IPS-18a (cell line): ENCODE data around the gene KCNH1.
"Not testable (repeated sequence)": the region's sequence is repeated elsewhere in the genome, so short reads cannot be mapped to it uniquely, and the experiment has no call there.

ENCODE experiments used
- H3K27ac ChIP-seq: one replicate; pipeline ENCODE4 v1.5.1; 2013; ENCODE audit warnings: low read length
- H3K27me3 ChIP-seq: one replicate; pipeline ENCODE4 v1.6.1; 2013; ENCODE audit warnings: mild to moderate bottlenecking, low read length; ENCODE audit not compliant: control insufficient read depth, insufficient read depth
- H3K36me3 ChIP-seq: one replicate; pipeline ENCODE4 v1.6.1; 2013; ENCODE audit warnings: low read depth, low read length; ENCODE audit not compliant: control insufficient read depth
- H3K4me1 ChIP-seq: one replicate; pipeline ENCODE4 v1.6.1; 2013; ENCODE audit warnings: low read depth, low read length; ENCODE audit not compliant: control insufficient read depth
- H3K4me3 ChIP-seq: one replicate; pipeline ENCODE4 v1.5.1; 2013; ENCODE audit warnings: low read length
- H3K9ac ChIP-seq: one replicate; pipeline ENCODE4 v1.6.1; 2013; ENCODE audit warnings: mild to moderate bottlenecking, low read length, moderate library complexity
- H3K9me3 ChIP-seq: one replicate; pipeline ENCODE4 v1.6.1; 2013; ENCODE audit warnings: low read depth, low read length; ENCODE audit not compliant: control insufficient read depth

Gene KCNH1

DNA sequence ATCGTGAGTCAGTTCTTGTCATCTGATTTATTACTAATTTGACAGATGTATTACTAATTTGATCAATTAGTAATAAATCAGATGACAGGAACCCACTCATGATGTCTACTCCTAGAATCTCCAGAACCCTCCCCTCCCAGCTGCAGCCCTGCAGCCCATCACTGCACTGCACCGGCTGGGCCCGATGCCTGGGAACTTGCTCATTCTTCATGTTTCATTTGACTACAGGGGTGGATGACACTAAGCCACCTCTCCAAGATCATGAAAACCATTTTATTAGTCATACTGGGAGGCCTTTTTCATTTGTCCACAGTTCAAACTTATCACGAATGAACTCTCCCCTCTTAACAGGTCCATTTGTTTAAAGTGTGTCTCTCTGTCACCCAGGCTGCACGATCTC lies 41.0 kb downstream of the KCNH1 start:
- no peaks in the 10 kb centered on the region for H3K27me3 ChIP-seq
- H3K36me3 ChIP-seq, result no peaks in the 10 kb centered on the region
- no peak overlapping the region for H3K4me3 ChIP-seq
- H3K9me3 ChIP-seq, result no peaks in the 10 kb centered on the region
- H3K9ac ChIP-seq, result no peak overlapping the region
- no peaks in the 10 kb centered on the region for H3K4me1 ChIP-seq
- H3K27ac ChIP-seq, result no peak overlapping the region

DNA sequence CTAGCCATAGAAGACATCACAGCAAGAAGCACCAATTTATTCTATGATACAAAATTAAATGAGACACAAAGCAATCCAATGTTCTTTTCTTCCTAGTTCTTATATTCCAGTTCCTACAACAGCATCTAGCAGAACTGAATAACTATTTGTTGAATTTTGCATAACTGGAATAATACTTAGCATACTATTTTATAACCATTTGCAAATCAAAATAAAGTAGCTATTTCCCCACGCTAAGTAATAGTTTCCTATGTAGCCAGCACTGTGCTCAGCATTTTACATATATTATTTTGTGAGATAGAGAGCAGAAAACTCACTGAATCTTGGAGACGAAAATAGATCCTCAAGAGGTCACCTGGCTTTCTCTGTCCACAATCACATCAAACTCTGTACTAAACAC lies 42.1 kb downstream of the KCNH1 start:
- Histone ChIP-seq H3K9me3 (no peaks in the 10 kb centered on the region), H3K27me3 (no peaks in the 10 kb centered on the region), H3K9ac (no peak overlapping the region), H3K4me3 (no peak overlapping the region), H3K27ac (no peak overlapping the region), H3K36me3 (no peaks in the 10 kb centered on the region), H3K4me1 (no peaks in the 10 kb centered on the region)

DNA sequence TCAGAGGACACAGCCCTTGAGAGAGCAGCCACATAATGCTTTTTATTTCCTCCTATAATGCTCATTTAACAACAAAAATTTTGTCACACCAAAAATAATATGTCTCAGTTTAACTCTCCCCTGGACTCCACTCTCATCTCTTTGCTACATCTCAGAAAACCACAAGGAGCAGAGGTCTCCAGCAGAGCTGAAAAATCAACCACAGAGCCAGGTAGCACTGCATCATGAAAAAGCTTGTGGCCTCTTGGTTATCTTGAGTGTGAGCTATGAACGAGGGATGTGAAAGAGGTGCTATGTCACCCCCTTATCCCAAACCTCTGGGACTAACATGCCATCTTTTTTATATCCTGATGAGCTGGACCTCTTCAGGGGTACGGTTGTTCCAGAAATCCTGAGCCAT lies 44.4 kb downstream of the KCNH1 start:
- Histone ChIP-seq H3K9ac (no peak overlapping the region), H3K4me3 (no peak overlapping the region), H3K27me3 (no peaks in the 10 kb centered on the region), H3K27ac (no peak overlapping the region), H3K4me1 (no peaks in the 10 kb centered on the region), H3K36me3 (no peaks in the 10 kb centered on the region), H3K9me3 (no peaks in the 10 kb centered on the region)

DNA sequence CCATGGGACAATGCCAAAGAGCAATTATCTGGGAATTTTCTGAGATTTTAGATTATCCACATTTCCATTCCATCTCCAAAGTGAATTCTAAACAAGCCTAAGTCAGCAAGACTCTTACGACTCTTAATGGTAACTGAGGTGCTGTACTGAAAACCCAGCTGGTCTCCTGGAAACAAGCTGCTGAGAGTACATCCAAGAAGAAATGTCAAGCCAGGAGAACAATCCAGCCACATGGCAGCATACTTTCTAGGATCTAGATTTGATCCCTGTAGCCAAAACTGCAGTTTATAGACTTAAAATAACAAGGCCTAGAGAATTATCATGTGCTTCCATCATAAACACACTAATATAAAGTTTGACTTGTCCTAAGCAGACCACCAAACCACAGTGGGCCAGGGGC lies 45.8 kb downstream of the KCNH1 start:
- H3K27ac ChIP-seq, result no peak overlapping the region

DNA sequence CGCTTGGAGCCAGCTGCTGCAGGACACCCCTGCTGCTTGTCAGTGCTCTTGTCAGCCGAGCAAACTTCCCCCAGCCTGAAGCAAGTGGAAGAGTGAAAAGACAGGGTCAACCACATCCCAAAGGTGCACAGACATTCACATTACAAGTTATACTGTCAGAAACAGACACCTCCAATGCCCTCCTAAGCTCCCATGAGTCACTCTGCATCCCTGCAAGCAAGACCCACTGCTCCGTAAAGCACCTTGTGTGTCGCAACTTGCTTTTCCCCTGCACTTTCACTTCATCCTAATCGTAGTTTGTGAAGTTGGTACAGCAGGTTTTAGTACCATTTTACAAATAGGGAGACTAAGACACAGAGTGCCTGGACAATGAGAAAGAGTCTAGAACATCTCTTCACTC lies 51.1 kb downstream of the KCNH1 start:
- Histone ChIP-seq H3K9me3 (no peaks in the 10 kb centered on the region), H3K27me3 (no peaks in the 10 kb centered on the region), H3K4me3 (no peak overlapping the region), H3K9ac (no peak overlapping the region), H3K27ac (no peak overlapping the region), H3K4me1 (no peaks in the 10 kb centered on the region), H3K36me3 (no peaks in the 10 kb centered on the region)

More for the DNA sequence above, 45.8 kb downstream of the KCNH1 start:
- Histone ChIP-seq H3K27me3 (no peaks in the 10 kb centered on the region), H3K36me3 (no peaks in the 10 kb centered on the region), H3K4me1 (no peaks in the 10 kb centered on the region), H3K4me3 (no peak overlapping the region), H3K9ac (no peak overlapping the region), H3K9me3 (no peaks in the 10 kb centered on the region)

DNA sequence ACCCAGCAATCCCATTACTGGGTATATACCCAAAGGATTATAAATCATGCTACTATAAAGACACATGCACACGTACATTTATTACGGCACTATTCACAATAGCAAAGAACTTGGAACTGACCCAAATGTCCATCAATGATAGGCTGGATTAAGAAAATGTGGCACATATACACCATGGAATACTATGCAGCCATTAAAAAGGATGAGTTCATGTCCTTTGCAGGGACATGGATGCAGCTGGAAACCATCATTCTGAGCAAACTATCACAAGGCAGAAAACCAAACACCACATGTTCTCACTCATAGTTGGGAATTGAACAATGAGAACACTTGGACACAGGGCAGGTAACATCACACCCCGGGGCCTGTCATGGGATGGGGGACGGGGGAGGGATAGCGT lies 52.5 kb downstream of the KCNH1 start:
- H3K27me3 ChIP-seq, H3K4me1 ChIP-seq, H3K9ac ChIP-seq, H3K4me3 ChIP-seq, H3K27ac ChIP-seq, H3K9me3 ChIP-seq, H3K36me3 ChIP-seq: not testable (repeated sequence)

DNA sequence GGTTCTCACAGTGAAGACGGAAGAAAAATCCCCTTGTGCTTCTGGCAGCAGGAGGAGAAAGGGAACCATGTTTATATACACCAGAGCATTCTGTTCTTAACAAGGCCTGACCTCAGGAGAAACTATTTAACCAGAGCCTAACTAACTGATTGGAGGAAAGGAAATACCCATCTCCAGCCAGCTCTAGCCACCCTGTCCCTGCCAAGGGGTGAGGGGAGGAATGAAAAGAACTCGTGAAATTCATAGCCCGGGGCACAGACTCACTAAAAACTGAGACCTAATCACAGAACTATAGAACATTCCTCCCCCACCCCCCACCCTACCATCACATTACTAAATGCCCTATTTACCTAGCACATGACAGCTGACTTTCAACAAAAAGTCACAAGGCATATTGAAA lies 65.0 kb downstream of the KCNH1 start:
- no peak overlapping the region for H3K4me3 ChIP-seq

DNA sequence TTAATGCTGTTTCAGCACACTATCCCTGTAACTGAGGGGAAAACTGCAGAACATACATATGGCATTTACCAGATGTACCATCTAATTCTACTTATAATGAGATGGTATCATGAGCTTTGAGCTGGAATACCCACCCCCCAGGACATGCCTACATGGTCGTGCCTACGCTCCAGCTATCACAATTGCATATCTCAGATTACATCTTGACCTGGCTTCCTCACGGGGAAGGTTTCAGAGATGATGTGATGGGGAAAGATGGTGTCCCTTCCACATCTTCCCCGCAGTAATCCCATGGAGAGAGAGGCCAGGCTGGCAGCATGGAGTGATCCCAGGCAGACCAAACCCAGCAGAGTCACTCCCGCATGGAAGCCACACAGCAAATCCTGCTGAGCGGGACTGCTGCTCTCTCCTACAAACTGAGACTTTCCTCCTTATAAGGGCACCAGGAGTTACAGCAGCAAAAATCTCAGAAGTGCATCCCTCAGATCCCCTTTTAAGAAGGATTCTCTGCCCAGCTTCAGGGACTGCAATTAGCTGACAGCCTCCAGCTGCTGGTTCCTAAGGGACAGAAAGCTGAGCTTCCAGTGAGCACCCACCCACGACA lies 67.1 kb downstream of the KCNH1 start:
- no peaks in the 10 kb centered on the region for H3K27me3 ChIP-seq
- no peak overlapping the region for H3K27ac ChIP-seq
- no peak overlapping the region for H3K4me3 ChIP-seq
- H3K36me3 ChIP-seq, result no peaks in the 10 kb centered on the region
- no peaks in the 10 kb centered on the region for H3K4me1 ChIP-seq
- H3K9ac ChIP-seq, result no peak overlapping the region
- H3K9me3 ChIP-seq, result no peaks in the 10 kb centered on the region

More for the DNA sequence above, 65.0 kb downstream of the KCNH1 start:
- H3K9me3 ChIP-seq, result no peaks in the 10 kb centered on the region
- H3K36me3 ChIP-seq, result no peaks in the 10 kb centered on the region
- H3K27me3 ChIP-seq, result no peaks in the 10 kb centered on the region
- H3K9ac ChIP-seq, result no peak overlapping the region
- no peak overlapping the region for H3K27ac ChIP-seq
- H3K4me1 ChIP-seq, result no peaks in the 10 kb centered on the region

DNA sequence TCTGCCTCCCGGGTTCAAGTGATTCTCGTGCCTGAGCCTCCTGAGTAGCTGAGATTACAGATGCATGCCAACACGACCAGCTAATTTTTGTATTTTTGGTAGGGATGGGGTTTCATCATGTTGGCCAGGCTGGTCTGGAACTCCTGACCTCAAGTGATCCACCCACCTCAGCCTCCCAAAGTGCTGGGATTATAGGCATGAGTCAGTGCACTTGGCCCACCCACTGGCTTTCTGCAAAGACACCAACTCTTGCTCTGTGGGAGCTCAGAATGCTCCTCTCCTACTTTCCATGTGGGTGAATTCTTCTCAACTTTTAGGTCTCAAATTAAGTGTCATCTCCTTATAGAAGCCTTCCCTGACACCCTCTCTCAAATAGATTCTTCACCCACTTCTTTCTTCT lies 92.1 kb downstream of the KCNH1 start:
- H3K4me3 ChIP-seq, H3K27me3 ChIP-seq, H3K36me3 ChIP-seq, H3K4me1 ChIP-seq, H3K9ac ChIP-seq, H3K9me3 ChIP-seq, H3K27ac ChIP-seq: not testable (repeated sequence)

DNA sequence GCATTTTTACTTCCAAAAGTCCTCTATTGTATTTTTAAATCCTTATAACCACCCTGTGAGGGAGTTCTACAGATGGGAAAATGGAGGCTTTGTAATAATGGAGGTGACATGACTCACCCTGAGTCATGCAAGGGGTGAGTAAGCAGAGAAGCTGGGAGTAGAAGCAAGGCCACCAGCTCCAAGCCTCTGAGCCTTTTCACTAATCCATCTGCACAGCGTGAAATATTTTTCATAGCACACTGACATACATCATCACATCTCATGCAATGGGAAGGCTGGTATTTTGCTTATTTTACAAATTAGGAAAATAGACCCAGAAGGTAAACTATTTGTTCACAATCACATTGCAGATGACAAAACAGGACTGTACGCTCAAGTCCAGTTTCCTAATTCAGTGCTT lies 96.9 kb downstream of the KCNH1 start:
- H3K27me3 ChIP-seq, result no peaks in the 10 kb centered on the region
- H3K4me1 ChIP-seq, result no peaks in the 10 kb centered on the region
- H3K36me3 ChIP-seq, result no peaks in the 10 kb centered on the region
- no peak overlapping the region for H3K27ac ChIP-seq
- H3K9me3 ChIP-seq, result no peaks in the 10 kb centered on the region
- H3K4me3 ChIP-seq, result no peak overlapping the region
- H3K9ac ChIP-seq, result no peak overlapping the region

DNA sequence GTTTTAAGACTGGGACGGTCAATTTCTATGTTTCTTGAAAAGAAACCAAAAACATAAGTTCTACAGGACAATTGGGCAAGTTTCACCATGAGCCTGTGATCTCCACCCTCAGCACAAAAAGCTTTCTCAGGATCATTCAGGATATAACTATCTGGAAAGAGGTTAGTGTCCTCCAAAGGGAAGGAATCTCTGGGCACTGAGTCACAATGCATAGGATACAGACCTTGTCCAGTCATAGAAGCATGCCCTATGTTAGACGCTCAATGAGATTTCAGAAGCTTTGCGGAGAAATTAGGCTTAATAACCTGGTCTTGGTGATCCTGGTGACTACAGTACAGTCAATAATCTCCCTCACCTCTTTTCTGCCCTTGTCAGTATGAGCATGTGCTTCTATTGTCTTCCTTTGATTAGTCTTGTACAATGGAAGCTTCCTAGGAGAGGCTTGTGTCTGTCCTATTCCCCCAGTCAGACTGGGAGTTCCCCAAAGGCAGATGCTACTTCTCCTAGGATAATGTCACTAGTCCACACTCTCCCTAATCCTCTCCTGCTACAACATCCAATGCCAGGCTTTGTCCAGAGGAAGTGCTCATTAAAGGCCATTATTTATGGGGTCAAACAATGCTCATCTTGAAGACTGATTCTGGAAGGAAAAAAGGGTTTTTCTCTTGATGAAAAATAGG lies 97.4 kb downstream of the KCNH1 start:
- Histone ChIP-seq H3K36me3 (no peaks in the 10 kb centered on the region), H3K9ac (no peak overlapping the region), H3K4me3 (no peak overlapping the region), H3K27ac (no peak overlapping the region), H3K4me1 (no peaks in the 10 kb centered on the region), H3K27me3 (no peaks in the 10 kb centered on the region), H3K9me3 (no peaks in the 10 kb centered on the region)

DNA sequence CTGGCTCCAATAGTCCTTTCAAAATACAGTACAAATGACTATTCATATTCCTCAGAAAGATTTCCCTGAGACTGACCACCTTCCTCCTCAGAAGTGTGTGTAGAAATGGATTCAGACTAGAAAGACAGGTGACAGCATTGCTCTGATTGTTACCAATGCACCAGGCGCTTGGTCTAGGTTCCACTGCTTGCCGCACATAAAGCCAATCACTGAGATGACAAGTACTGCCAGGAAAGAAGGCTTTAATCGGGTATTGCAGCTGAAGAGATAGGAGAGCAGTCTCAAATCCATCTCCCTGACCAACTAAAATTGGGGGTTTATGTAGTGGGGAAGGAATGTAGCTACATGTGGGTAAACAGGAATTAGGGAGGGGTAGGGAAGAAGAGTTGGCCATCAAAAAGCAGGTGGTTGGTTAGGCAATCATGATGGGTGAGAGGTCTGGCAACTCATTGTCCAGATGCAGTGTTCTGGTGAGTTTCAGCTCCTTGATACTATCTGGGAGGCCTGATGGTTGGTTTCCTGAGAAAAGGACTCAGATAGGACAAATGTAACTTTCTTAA lies 98.0 kb downstream of the KCNH1 start:
- Histone ChIP-seq H3K27me3 (no peaks in the 10 kb centered on the region), H3K4me1 (no peaks in the 10 kb centered on the region), H3K9ac (no peak overlapping the region), H3K4me3 (no peak overlapping the region), H3K36me3 (no peaks in the 10 kb centered on the region), H3K9me3 (no peaks in the 10 kb centered on the region), H3K27ac (no peak overlapping the region)
